ENCODE measurements around the gene CTXN3. TPM values are rescaled to one million over a fixed set of nuclear protein-coding genes. Genes with fewer than 3 reads are reported as not detected.

CTXN3 gene
- total and polyA plus RNA-seq, 4 experiments from 2014 or later = not detected

- ChIA-PET POLR2A (ENCODE audit: partially characterized antibody) (no interaction called here), CTCF (ENCODE audit: partially characterized antibody) (no interaction called here)
- H3K36me3 ChIP-seq (ENCODE audit: insufficient read depth, low read length) = no peaks in the 10 kb centered on the region
- Mint-ChIP-seq H3K9me3 (peaks cover 0 to under 1% (median 0%) of the 10 kb centered on the region in 8 donors), H3K36me3 (no peaks in the 10 kb centered on the region), H3K4me3 (no peak overlapping the region), H3K27ac (no peak overlapping the region), H3K27me3 (peaks cover 0 to 5% of the 10 kb centered on the region in 2 donors), H3K4me1 (no peaks in the 10 kb centered on the region)
- no peaks in the 10 kb centered on the region for H3K27me3 ChIP-seq (ENCODE audit: insufficient read depth, low read length)
- DNase-seq = no peak
- no peak overlapping the region for H3K4me3 ChIP-seq (ENCODE audit: low read length in 2 of 2)
- no peaks in the 10 kb centered on the region for H3K9me3 ChIP-seq (ENCODE audit: control insufficient read depth in 1 of 2, low read length in 2 of 2)
- H3K4me1 ChIP-seq (ENCODE audit: insufficient read depth, low read length) = no peaks in the 10 kb centered on the region
- no peak overlapping the region for H3K27ac ChIP-seq (ENCODE audit: low read depth, low read length)
- intact Hi-C loops (cut with micrococcal nuclease) = no loop called here
These were observed 36.8 kb downstream of the CTXN3 start for GRCh38 chr5:127685662-127686061.

DNA sequence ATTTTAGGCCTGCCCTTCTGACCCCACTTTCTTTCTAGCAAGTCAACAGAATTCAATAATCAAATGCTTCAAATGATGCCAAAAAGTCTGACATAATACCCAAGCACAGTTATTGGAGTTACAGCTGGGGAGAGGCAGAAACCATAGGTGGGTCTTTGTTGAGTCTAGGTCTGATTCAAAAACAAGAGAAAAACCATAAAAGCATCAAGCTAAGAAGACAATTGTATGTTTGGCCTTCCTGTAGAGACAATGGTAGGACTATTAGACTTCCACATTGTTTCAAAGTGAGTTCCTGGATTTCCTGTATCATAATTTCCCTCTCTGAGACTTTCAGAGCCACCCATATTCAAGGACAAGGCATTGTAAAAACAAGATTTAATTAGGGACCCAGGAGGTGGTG, 37.5 kb downstream of the CTXN3 start:
- Histone ChIP-seq H3K9me3 (ENCODE audit: control insufficient read depth in 1 of 2, low read length in 2 of 2) (no peaks in the 10 kb centered on the region), H3K27me3 (ENCODE audit: insufficient read depth, low read length) (no peaks in the 10 kb centered on the region), H3K27ac (ENCODE audit: low read depth, low read length) (no peak overlapping the region), H3K36me3 (ENCODE audit: insufficient read depth, low read length) (no peaks in the 10 kb centered on the region), H3K4me1 (ENCODE audit: insufficient read depth, low read length) (no peaks in the 10 kb centered on the region), H3K4me3 (ENCODE audit: low read length in 2 of 2) (no peak overlapping the region)
- intact Hi-C loops (cut with micrococcal nuclease) = no loop called here
- Mint-ChIP-seq H3K27me3 (peaks cover 0 to 4% of the 10 kb centered on the region in 2 donors), H3K4me3 (no peak overlapping the region), H3K36me3 (no peaks in the 10 kb centered on the region), H3K9me3 (peaks cover 0 to 4% (median 0%) of the 10 kb centered on the region in 8 donors), H3K4me1 (no peaks in the 10 kb centered on the region), H3K27ac (no peak overlapping the region)
- CTCF ChIA-PET (ENCODE audit: partially characterized antibody) = no interaction called here
- DNase-seq = no peak
- POLR2A ChIA-PET (ENCODE audit: partially characterized antibody) = no interaction called here

DNA sequence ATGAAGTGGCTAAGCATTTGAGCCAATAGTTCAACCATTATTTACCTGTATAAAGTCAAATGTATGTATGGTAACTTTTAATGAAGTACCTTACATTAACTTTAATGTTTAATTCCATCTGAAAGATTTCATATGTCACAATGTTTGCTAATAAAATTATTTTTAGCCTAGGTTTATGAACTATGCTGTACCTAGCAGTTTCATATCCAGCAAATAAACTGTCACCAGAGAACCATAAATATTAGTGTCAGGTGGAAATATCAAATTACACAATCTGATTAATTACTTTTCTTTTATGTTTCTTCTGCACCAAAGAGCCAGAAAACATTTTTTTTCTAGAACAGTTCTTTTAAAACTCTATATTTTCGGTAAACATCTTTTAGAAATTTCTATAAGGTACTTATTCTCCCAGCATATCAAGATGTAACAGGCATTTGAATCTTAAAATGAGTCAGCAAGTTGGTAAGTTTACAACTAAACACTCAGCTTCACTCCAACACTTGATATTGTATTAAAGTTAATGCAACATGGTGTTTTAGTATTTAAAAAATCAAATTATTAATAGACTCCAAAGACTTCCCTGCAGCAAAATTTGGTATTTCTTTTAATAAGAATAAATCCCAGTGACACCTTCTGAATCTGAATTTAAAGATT, 45.8 kb downstream of the CTXN3 start:
- H3K4me1 ChIP-seq (ENCODE audit: insufficient read depth, low read length) = no peaks in the 10 kb centered on the region
- Mint-ChIP-seq H3K36me3 (no peaks in the 10 kb centered on the region), H3K4me3 (no peak overlapping the region), H3K9me3 (peaks cover 0 to 6% (median 0%) of the 10 kb centered on the region in 8 donors), H3K27ac (no peak overlapping the region), H3K27me3 (peaks cover 0 to 5% of the 10 kb centered on the region in 2 donors), H3K4me1 (no peaks in the 10 kb centered on the region)
- H3K36me3 ChIP-seq (ENCODE audit: insufficient read depth, low read length) = no peaks in the 10 kb centered on the region
- no peak for DNase-seq
- H3K4me3 ChIP-seq (ENCODE audit: low read length in 2 of 2) = no peak overlapping the region
- intact Hi-C loops (cut with micrococcal nuclease) = no loop called here
- no peaks in the 10 kb centered on the region for H3K27me3 ChIP-seq (ENCODE audit: insufficient read depth, low read length)
- no peaks in the 10 kb centered on the region for H3K9me3 ChIP-seq (ENCODE audit: control insufficient read depth in 1 of 2, low read length in 2 of 2)
- ChIA-PET POLR2A (ENCODE audit: partially characterized antibody) (no interaction called here), CTCF (ENCODE audit: partially characterized antibody) (no interaction called here)
- no peak overlapping the region for H3K27ac ChIP-seq (ENCODE audit: low read depth, low read length)

DNA sequence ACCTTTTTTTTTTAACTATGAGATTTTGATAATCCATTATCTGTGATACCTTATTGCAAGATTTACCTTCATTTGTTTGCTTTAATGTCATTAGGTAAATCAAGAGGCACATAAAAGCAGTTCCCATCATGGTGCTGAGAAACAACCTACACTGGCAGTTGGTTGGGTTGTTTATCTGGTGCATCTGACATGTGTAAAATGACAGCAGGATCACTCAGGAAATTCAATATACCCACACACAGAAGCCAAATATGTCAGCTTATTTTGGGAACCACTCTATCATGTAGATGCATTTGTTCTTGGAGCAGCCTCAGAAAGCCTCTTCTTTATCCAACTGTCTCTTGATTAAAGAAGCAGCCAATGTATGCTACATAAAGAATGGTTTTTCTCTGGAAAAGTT, 46.5 kb downstream of the CTXN3 start:
- H3K36me3 Mint-ChIP-seq = no peaks in the 10 kb centered on the region
- H3K4me1 Mint-ChIP-seq = no peaks in the 10 kb centered on the region
- H3K27ac Mint-ChIP-seq = no peak overlapping the region
- ChIA-PET POLR2A (ENCODE audit: partially characterized antibody) (no interaction called here), CTCF (ENCODE audit: partially characterized antibody) (no interaction called here)
- intact Hi-C loops (cut with micrococcal nuclease) = no loop called here
- no peak overlapping the region for H3K27ac ChIP-seq (ENCODE audit: low read depth, low read length)
- no peaks in the 10 kb centered on the region for H3K27me3 ChIP-seq (ENCODE audit: insufficient read depth, low read length)
- DNase-seq = no peak
- no peak overlapping the region for H3K4me3 ChIP-seq (ENCODE audit: low read length in 2 of 2)
- no peaks in the 10 kb centered on the region for H3K9me3 ChIP-seq (ENCODE audit: control insufficient read depth in 1 of 2, low read length in 2 of 2)
- no peaks in the 10 kb centered on the region for H3K36me3 ChIP-seq (ENCODE audit: insufficient read depth, low read length)
- H3K9me3 Mint-ChIP-seq = peaks cover 0 to 6% (median 0%) of the 10 kb centered on the region in 8 donors
- H3K27me3 Mint-ChIP-seq = peaks cover 0 to 5% of the 10 kb centered on the region in 2 donors
- H3K4me3 Mint-ChIP-seq = no peak overlapping the region
- no peaks in the 10 kb centered on the region for H3K4me1 ChIP-seq (ENCODE audit: insufficient read depth, low read length)

DNA sequence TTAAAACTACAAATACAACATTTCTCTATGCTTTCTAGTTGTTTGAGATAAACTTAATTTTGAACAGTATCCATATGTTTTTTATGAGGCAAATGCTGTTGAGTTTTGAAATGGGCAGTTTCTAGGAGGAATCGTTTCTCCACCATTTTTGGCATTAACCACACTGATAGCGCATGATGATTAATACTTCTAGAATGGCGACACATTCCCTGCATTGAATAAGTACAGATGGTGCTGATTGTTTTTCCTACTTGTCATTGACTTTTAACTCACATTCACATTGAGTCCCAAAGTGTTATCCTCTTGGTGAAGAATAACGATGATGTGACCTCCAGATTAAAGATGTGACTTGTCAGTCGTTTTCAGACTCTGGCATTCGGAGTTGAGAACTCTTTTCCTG, 47.8 kb downstream of the CTXN3 start:
- Histone ChIP-seq H3K4me3 (ENCODE audit: low read length in 2 of 2) (no peak overlapping the region), H3K36me3 (ENCODE audit: insufficient read depth, low read length) (no peaks in the 10 kb centered on the region), H3K4me1 (ENCODE audit: insufficient read depth, low read length) (no peaks in the 10 kb centered on the region), H3K27me3 (ENCODE audit: insufficient read depth, low read length) (no peaks in the 10 kb centered on the region), H3K27ac (ENCODE audit: low read depth, low read length) (no peak overlapping the region), H3K9me3 (ENCODE audit: control insufficient read depth in 1 of 2, low read length in 2 of 2) (no peaks in the 10 kb centered on the region)
- Mint-ChIP-seq H3K27ac (no peak overlapping the region), H3K36me3 (no peaks in the 10 kb centered on the region), H3K27me3 (peaks cover 0 to 5% of the 10 kb centered on the region in 2 donors), H3K9me3 (peaks cover 0 to 2% (median 0%) of the 10 kb centered on the region in 8 donors), H3K4me3 (no peak overlapping the region), H3K4me1 (no peaks in the 10 kb centered on the region)
- intact Hi-C loops (cut with micrococcal nuclease) = no loop called here
- POLR2A ChIA-PET (ENCODE audit: partially characterized antibody) = no interaction called here
- no peak for DNase-seq
- CTCF ChIA-PET (ENCODE audit: partially characterized antibody) = no interaction called here

- intact Hi-C loops (cut with micrococcal nuclease) = no loop called here
These were observed 49.2 kb downstream of the CTXN3 start for GRCh38 chr5:127697894-127698600.

DNA sequence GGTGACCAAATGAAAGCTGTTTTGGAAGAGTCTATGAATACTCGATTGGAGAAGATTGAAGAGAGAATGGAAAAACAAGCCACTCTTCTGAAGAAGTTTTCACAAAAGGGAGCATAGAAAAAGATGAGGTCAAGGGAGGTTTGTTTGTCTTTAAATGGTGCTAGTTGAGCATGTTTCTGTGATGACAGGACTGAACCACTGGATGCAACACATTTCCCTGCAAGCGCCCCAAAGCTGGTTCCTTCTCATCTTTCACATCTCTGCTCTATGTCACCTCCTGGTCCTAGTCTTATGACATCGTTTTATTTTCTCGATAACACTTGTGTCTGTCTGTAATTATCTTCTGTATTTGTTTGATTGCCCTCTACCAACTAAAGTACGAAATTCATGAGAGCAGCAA, 50.5 kb downstream of the CTXN3 start:
- no peaks in the 10 kb centered on the region for H3K36me3 Mint-ChIP-seq
- POLR2A ChIA-PET (ENCODE audit: partially characterized antibody) = no interaction called here
- Histone ChIP-seq H3K27ac (ENCODE audit: low read depth, low read length) (no peak overlapping the region), H3K36me3 (ENCODE audit: insufficient read depth, low read length) (no peaks in the 10 kb centered on the region), H3K4me3 (ENCODE audit: low read length in 2 of 2) (no peak overlapping the region), H3K27me3 (ENCODE audit: insufficient read depth, low read length) (no peaks in the 10 kb centered on the region), H3K4me1 (ENCODE audit: insufficient read depth, low read length) (no peaks in the 10 kb centered on the region), H3K9me3 (ENCODE audit: control insufficient read depth in 1 of 2, low read length in 2 of 2) (no peaks in the 10 kb centered on the region)
- H3K4me3 Mint-ChIP-seq = no peak overlapping the region
- intact Hi-C loops (cut with micrococcal nuclease) = no loop called here
- peaks cover 4 to 5% of the 10 kb centered on the region in 2 donors for H3K27me3 Mint-ChIP-seq
- CTCF ChIA-PET (ENCODE audit: partially characterized antibody) = no interaction called here
- H3K27ac Mint-ChIP-seq = no peak overlapping the region
- H3K4me1 Mint-ChIP-seq = no peaks in the 10 kb centered on the region
- H3K9me3 Mint-ChIP-seq = peaks cover 0 to 2% (median 0%) of the 10 kb centered on the region in 8 donors
- no peak for DNase-seq

More at GRCh38 chr5:127697894-127698600, 49.2 kb downstream of the CTXN3 start:
- Mint-ChIP-seq H3K9me3 (peaks cover 0 to 2% (median 0%) of the 10 kb centered on the region in 8 donors), H3K27me3 (peaks cover 0 to 3% of the 10 kb centered on the region in 2 donors), H3K36me3 (no peaks in the 10 kb centered on the region), H3K27ac (no peak overlapping the region), H3K4me1 (no peaks in the 10 kb centered on the region), H3K4me3 (no peak overlapping the region)
- ChIA-PET POLR2A (ENCODE audit: partially characterized antibody) (no interaction called here), CTCF (ENCODE audit: partially characterized antibody) (no interaction called here)
- no peaks in the 10 kb centered on the region for H3K36me3 ChIP-seq (ENCODE audit: insufficient read depth, low read length)
- H3K4me3 ChIP-seq (ENCODE audit: low read length in 2 of 2) = no peak overlapping the region
- H3K9me3 ChIP-seq (ENCODE audit: control insufficient read depth in 1 of 2, low read length in 2 of 2) = no peaks in the 10 kb centered on the region
- no peak overlapping the region for H3K27ac ChIP-seq (ENCODE audit: low read depth, low read length)
- DNase-seq = no peak
- H3K27me3 ChIP-seq (ENCODE audit: insufficient read depth, low read length) = no peaks in the 10 kb centered on the region
- H3K4me1 ChIP-seq (ENCODE audit: insufficient read depth, low read length) = no peaks in the 10 kb centered on the region
